Stimulated activated CD8-positive, alpha-beta memory T cell treated with anti-CD3 and anti-CD28 coated beads, Interleukin-7, amount 100 ng/mL, for 24 hours (primary cell): ENCODE results near the gene TDO2.
"Not testable (repeated sequence)": the region's sequence is repeated elsewhere in the genome, so short reads cannot be mapped to it uniquely, and the experiment has no call there.

Experiments used
- DNase-seq: peaks from one replicate; pipeline ENCODE4 v3.0.0-alpha.2; 2020; ENCODE audit warnings: low read depth

TDO2 gene

GRCh38 chr4:155907556-155907955 lies 4.1 kb downstream of the TDO2 start:
- DNase-seq: no peak

- DNase-seq: no peak
These were observed 5.0 kb downstream of the TDO2 start for GRCh38 chr4:155908187-155909139.

GRCh38 chr4:155909615-155910226 lies 6.2 kb downstream of the TDO2 start:
- DNase-seq: no peak

GRCh38 chr4:155911905-155912304 lies 8.4 kb downstream of the TDO2 start:
- no peak for DNase-seq

- DNase-seq: no peak
These were observed 11.3 kb downstream of the TDO2 start for GRCh38 chr4:155914782-155915181.

- DNase-seq: no peak
These were observed 18.1 kb downstream of the TDO2 start for GRCh38 chr4:155921597-155921996.

GRCh38 chr4:155924637-155925036 lies 21.1 kb downstream of the TDO2 start:
- DNase-seq: no peak

GRCh38 chr4:155929833-155930232 lies 26.3 kb downstream of the TDO2 start:
- no peak for DNase-seq

- no peak for DNase-seq
These were observed 26.8 kb downstream of the TDO2 start for GRCh38 chr4:155930330-155930729.

- no peak for DNase-seq
These were observed 28.1 kb downstream of the TDO2 start for GRCh38 chr4:155931634-155932033.

- DNase-seq: not testable (repeated sequence)
These were observed 31.1 kb downstream of the TDO2 start for GRCh38 chr4:155934634-155935033.

- no peak for DNase-seq
These were observed 32.0 kb downstream of the TDO2 start for GRCh38 chr4:155935389-155935986.

- DNase-seq: no peak
These were observed 37.7 kb downstream of the TDO2 start for GRCh38 chr4:155941085-155941790.

- DNase-seq: no peak
These were observed 38.3 kb downstream of the TDO2 start for GRCh38 chr4:155941820-155942219.

- DNase-seq: no peak
These were observed 40.3 kb downstream of the TDO2 start for GRCh38 chr4:155943605-155944291.

GRCh38 chr4:155944516-155944915 lies 41.0 kb downstream of the TDO2 start:
- DNase-seq: no peak

- DNase-seq: no peak
These were observed 43.0 kb downstream of the TDO2 start for GRCh38 chr4:155946486-155946885.

- no peak for DNase-seq
These were observed 45.0 kb downstream of the TDO2 start for GRCh38 chr4:155948541-155948940.

GRCh38 chr4:155950461-155950860 lies 47.0 kb downstream of the TDO2 start:
- DNase-seq: no peak

- DNase-seq: no peak
These were observed 49.0 kb downstream of the TDO2 start for GRCh38 chr4:155952501-155952901.
